ENCODE data around the gene NDRG3. TPM values are rescaled to one million over a fixed set of nuclear protein-coding genes. Genes with fewer than 3 reads are reported as not detected.

The NDRG3 gene
- polyA plus RNA-seq, 2 of the 4 experiments (the other 2 are of a cell fraction) = 30.6 to 34.4 TPM

- ATAC-seq (no peak), FAIRE-seq (no peak), DNase-seq (ENCODE audit: low read depth in 1 of 2, low spot score in 1 of 2) (no peak)
- Histone ChIP-seq H3K4me1 (no peaks in the 10 kb centered on the region), H3K9me3 (no peaks in the 10 kb centered on the region), H3K4me2 (no peak overlapping the region), H3K4me3 (no peak overlapping the region), H3K27ac (no peak overlapping the region)
- ChIA-PET CTCF (interaction anchor here (1.9 kb wide), 1 partner anchor 89 kb away, joined by 5 read pairs; the partner anchor contains the start of gene DSN1), POLR2A (no interaction called here)
- TF ChIP-seq MYC (IDR thresholded peaks at IDR 0.05; ENCODE audit: borderline replicate concordance, low read length) (no peak), CHD4 (IDR thresholded peaks at IDR 0.05; ENCODE audit: borderline replicate concordance) (no peak), RCOR1 (IDR thresholded peaks at IDR 0.05; ENCODE audit: low read depth, low read length) (no peak), BHLHE40 (IDR thresholded peaks at IDR 0.05; ENCODE audit: low read depth, low read length) (no peak), FOSL2 (IDR thresholded peaks at IDR 0.05) (no peak), FOSL2 (CRISPR knock-in tag; IDR thresholded peaks at IDR 0.05) (no peak), HDAC2 (IDR thresholded peaks at IDR 0.05) (no peak), MAFK (IDR thresholded peaks at IDR 0.05; ENCODE audit: partially characterized antibody) (no peak), TFCP2L1 (CRISPR knock-in tag; IDR thresholded peaks at IDR 0.05) (no peak), RAD21 (conservative IDR thresholded peaks at IDR 0.05 in 1 of 2, IDR thresholded peaks at IDR 0.05 in 1 of 2) (no peak), ZC3H11A (IDR thresholded peaks at IDR 0.05) (no peak), CBX2 (IDR thresholded peaks at IDR 0.05; ENCODE audit: borderline replicate concordance, low read depth) (no peak), JUN (IDR thresholded peaks at IDR 0.05) (no peak), NPAS2 (CRISPR knock-in tag; IDR thresholded peaks at IDR 0.05; ENCODE audit: borderline replicate concordance) (no peak)
- WGBS (ENCODE audit: missing lambda C conversion rate) = 91% methylated on average over 6 of the region's 6 CpGs
Measured at GRCh38 chr20:36684747-36685146, 61.1 kb downstream of the NDRG3 start.

GRCh38 chr20:36682311-36682710 is 63.6 kb downstream of the NDRG3 start:
- 85% methylated on average over 1 of the region's 1 CpG for WGBS (ENCODE audit: missing lambda C conversion rate)
- H3K4me1 ChIP-seq = no peaks in the 10 kb centered on the region
- H3K27ac ChIP-seq = no peak overlapping the region
- POLR2A ChIA-PET = no interaction called here
- CTCF ChIA-PET = interaction anchor here (0.6 to 1.2 kb wide), 2 partner anchors 11 to 22 kb away, joined by 3 read pairs; no protein-coding TSS in a partner anchor
- H3K4me3 ChIP-seq = no peak overlapping the region
- FAIRE-seq (no peak), DNase-seq (ENCODE audit: low read depth in 1 of 2, low spot score in 1 of 2) (no peak), ATAC-seq (no peak)
- TF ChIP-seq BCL3 (IDR thresholded peaks at IDR 0.05) = no peak
- TF ChIP-seq, protein P1, sequence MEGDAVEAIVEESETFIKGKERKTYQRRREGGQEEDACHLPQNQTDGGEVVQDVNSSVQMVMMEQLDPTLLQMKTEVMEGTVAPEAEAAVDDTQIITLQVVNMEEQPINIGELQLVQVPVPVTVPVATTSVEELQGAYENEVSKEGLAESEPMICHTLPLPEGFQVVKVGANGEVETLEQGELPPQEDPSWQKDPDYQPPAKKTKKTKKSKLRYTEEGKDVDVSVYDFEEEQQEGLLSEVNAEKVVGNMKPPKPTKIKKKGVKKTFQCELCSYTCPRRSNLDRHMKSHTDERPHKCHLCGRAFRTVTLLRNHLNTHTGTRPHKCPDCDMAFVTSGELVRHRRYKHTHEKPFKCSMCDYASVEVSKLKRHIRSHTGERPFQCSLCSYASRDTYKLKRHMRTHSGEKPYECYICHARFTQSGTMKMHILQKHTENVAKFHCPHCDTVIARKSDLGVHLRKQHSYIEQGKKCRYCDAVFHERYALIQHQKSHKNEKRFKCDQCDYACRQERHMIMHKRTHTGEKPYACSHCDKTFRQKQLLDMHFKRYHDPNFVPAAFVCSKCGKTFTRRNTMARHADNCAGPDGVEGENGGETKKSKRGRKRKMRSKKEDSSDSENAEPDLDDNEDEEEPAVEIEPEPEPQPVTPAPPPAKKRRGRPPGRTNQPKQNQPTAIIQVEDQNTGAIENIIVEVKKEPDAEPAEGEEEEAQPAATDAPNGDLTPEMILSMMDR (IDR thresholded peaks at IDR 0.05) = no peak
- no peak for TF ChIP-seq NPAS2 (CRISPR knock-in tag; IDR thresholded peaks at IDR 0.05; ENCODE audit: borderline replicate concordance)
- TF ChIP-seq CHD2 (IDR thresholded peaks at IDR 0.05; ENCODE audit: low read length, partially characterized antibody) = no peak
- no peak for TF ChIP-seq CHD4 (IDR thresholded peaks at IDR 0.05; ENCODE audit: borderline replicate concordance)
- TF ChIP-seq, protein P2, sequence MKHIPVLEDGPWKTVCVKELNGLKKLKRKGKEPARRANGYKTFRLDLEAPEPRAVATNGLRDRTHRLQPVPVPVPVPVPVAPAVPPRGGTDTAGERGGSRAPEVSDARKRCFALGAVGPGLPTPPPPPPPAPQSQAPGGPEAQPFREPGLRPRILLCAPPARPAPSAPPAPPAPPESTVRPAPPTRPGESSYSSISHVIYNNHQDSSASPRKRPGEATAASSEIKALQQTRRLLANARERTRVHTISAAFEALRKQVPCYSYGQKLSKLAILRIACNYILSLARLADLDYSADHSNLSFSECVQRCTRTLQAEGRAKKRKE (CRISPR knock-in tag; IDR thresholded peaks at IDR 0.05; ENCODE audit: low read depth) = no peak
- TF ChIP-seq, protein P3, sequence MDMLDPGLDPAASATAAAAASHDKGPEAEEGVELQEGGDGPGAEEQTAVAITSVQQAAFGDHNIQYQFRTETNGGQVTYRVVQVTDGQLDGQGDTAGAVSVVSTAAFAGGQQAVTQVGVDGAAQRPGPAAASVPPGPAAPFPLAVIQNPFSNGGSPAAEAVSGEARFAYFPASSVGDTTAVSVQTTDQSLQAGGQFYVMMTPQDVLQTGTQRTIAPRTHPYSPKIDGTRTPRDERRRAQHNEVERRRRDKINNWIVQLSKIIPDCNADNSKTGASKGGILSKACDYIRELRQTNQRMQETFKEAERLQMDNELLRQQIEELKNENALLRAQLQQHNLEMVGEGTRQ (IDR thresholded peaks at IDR 0.05) = no peak
- TF ChIP-seq MAFK (IDR thresholded peaks at IDR 0.05; ENCODE audit: partially characterized antibody) = no peak
- TF ChIP-seq POLR2AphosphoS2 (conservative IDR thresholded peaks at IDR 0.05; ENCODE audit: low read length) = no peak
- no peak for TF ChIP-seq FOSL2 (IDR thresholded peaks at IDR 0.05)
- no peak for TF ChIP-seq FOSL2 (CRISPR knock-in tag; IDR thresholded peaks at IDR 0.05)
- no peak for TF ChIP-seq ZSCAN20 (CRISPR knock-in tag; IDR thresholded peaks at IDR 0.05)
- no peak for TF ChIP-seq HEYL (CRISPR knock-in tag; IDR thresholded peaks at IDR 0.05)
- no peak for TF ChIP-seq ESRRA (IDR thresholded peaks at IDR 0.05; ENCODE audit: borderline replicate concordance, low read length)
- TF ChIP-seq RNF2 (IDR thresholded peaks at IDR 0.05; ENCODE audit: borderline replicate concordance, low read depth) = no peak
- no peak for TF ChIP-seq PHF8 (IDR thresholded peaks at IDR 0.05; ENCODE audit: borderline replicate concordance, low read depth)
- TF ChIP-seq TFCP2L1 (CRISPR knock-in tag; IDR thresholded peaks at IDR 0.05) = no peak
- H3K4me2 ChIP-seq = no peak overlapping the region
- no peaks in the 10 kb centered on the region for H3K9me3 ChIP-seq

Data from A549 (cell line).